D721Med (cell line): ENCODE measurements around the gene MARS1.
A peak's percentile ranks its signal among the peaks of the same experiment; 100 is the strongest.

Experiments used
- DNase-seq: peaks from one replicate; pipeline ENCODE4 v3.0.0; 2011; ENCODE audit warnings: low spot score; ENCODE audit not compliant: insufficient read length
- FAIRE-seq: peaks from 2 replicates; lab custom pipeline; 2011; peaks lifted over from hg19 to GRCh38; lab: Jason Lieb, UNC
- CTCF ChIP-seq: IDR thresholded peaks from 2 replicates; pipeline ENCODE4 v1.5.1; 2012; ENCODE audit warnings: mild to moderate bottlenecking, control low read depth; ENCODE audit not compliant: insufficient read depth; ENCODE audit errors: missing control alignments

The MARS1 gene

DNA sequence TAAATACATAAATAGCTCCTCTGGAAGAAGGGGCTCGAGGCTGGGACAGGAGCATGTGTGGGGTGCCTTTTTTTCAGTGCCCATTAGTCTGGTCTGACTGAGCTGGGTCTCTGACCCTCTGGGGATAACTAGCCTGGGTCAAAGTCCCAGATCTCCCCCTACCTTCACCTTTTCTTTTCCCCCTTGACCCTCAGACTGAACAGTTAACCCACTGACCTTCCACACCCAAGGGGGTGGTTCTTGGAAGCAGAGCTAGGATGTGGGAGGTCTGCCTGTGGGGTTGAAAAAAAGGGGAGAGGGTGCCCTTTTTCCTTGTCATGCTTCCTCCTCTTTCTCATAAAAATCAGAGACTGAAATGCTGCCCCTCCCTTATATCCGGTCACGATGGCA is 29.2 kb upstream of the MARS1 start:
- DNase-seq (no peak), FAIRE-seq (no peak)
- TF ChIP-seq CTCF: no peak

GRCh38 chr12:57459055-57459749 is 28.7 kb upstream of the MARS1 start:
- TF ChIP-seq CTCF: peak; percentile 97
- peak; percentile 72 for DNase-seq
- no peak for FAIRE-seq

DNA sequence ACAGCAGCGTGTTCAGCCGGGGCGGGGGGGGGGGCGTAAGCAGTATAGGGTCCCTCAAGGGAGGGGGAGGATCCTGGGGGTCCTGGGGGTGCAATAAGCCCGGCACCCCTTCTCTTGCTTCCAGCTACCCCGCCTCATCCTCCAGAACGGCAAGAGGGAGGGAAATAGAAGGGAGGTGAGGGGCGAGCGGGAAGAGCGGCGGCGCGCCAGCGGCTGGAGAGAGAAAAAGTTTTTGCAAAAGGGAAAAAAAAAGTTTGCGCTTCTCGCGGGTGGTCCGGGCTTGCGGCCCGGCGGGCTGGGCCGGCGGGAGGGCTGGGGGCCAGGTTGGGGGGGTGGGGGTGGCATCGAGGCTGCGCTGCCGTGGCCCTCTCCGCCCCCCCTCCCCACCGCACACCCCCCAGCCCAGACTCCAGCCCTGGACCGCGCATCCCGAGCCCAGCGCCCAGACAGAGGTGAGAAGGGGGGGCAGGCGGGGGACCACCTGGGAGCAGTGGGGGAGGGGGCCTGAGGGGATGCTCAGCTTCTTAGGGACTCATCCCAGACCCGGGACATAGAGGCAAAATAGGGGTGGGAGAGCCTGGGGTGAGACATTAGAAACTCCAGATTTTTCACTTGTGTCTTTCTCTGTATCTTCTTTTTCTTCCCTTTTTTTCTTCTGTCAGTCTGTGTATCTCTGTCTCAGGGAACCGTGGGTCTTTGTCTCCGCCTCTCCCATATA is 28.0 kb upstream of the MARS1 start, which contains the start of gene GLI1:
GLI1 (plus strand) TSS at position 36 of the 718 bp plus-strand sequence. CDS start 3,907 bp downstream, outside the sequence.
- DNase-seq (no peak), FAIRE-seq (no peak)
- no peak for TF ChIP-seq CTCF

DNA sequence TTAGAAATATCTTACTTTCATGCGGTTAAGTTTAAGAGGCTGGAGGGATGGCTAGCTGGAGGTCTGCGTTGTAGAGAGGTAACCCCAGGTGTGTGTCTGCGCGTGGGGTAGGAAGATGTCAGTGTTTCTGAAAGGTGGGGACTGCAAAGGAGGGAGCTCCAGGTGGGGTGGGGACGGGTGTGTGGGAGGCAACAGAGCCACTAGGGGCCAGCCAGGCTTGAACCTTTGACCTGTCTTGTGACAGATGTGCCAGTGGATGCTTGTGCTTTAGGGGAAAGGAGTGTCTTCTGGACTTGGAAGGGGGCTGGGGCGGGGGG is 27.4 kb upstream of the MARS1 start:
- FAIRE-seq (no peak), DNase-seq (no peak)
- no peak for TF ChIP-seq CTCF

GRCh38 chr12:57460841-57461275 is 27.0 kb upstream of the MARS1 start:
- FAIRE-seq: no peak
- DNase-seq: no peak
- no peak for TF ChIP-seq CTCF

GRCh38 chr12:57461276-57461916 is 26.5 kb upstream of the MARS1 start:
- DNase-seq (no peak), FAIRE-seq (no peak)
- TF ChIP-seq CTCF: no peak

- FAIRE-seq: no peak
- TF ChIP-seq CTCF: no peak
- DNase-seq: no peak
Measured at GRCh38 chr12:57461917-57462250, 26.0 kb upstream of the MARS1 start.
